ENCODE data around the gene XCL1.

- TF ChIP-seq CTCF (IDR thresholded peaks at IDR 0.05 in 8 of 11, conservative IDR thresholded peaks at IDR 0.05 in 3 of 11) (no peak), POLR2AphosphoS5 (IDR thresholded peaks at IDR 0.05) (no peak), POLR2A (IDR thresholded peaks at IDR 0.05) (no peak)
These were observed 44.6 kb upstream of the XCL1 start for GRCh38 chr1:168531615-168532345.
